Measurements from ENCODE around the gene R3HDM1.
A peak's percentile ranks its signal among the peaks of the same experiment; 100 is the strongest.

The R3HDM1 gene

DNA sequence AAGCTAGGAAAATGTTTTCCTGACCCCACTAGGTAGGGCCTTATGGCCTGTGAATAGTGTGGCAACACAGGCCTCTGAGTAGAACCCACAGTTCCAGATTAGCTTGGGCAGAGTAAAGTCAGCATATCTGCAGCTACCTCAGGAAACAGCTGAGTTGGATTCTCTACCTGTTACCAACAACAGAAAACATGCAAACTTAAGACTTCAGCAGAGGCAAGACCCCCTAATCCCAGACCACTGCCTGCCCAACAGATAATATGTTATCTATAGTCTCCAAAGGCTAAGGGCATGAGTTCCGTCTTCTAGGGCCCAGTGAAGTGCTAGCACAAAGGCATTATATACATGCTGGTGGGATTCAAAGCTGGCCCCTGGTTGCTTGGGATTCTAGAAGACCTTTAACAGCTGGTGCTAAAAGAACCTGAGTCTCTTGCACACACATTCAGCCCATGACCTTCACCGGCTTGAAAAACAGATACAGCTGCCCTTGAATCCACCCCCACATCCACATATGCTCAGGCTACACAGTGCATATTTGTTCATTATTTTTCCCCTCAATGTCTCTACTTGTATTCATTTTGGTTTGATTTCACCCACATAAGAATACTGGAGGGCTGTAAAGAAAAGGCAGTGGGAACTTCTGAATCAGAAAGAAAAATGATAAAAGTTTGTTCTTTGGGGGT lies 196.9 kb downstream of the R3HDM1 start:
- no peak for DNase-seq

GRCh38 chr2:135732561-135732960 lies 201.3 kb downstream of the R3HDM1 start:
- DNase-seq = no peak

GRCh38 chr2:135733045-135733444 lies 201.8 kb downstream of the R3HDM1 start:
- no peak for DNase-seq

DNA sequence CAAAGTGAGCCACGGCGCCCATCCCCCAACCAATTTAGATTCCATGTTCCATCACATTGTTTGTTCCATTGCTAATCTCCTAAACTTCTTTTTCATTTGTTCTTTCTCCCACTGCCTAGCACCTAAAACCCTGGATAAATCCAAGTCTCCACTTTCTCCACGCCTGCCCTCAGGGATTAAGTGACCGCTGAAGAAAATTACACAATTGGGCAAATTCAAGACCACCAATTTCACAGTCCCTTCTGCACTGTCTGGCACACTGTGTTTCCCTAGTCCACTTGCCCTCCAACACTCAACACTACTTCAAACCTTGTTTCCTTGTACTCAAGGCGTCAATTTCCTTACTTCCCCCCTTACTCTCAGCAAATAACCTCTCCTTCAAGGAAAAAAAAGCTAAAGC lies 205.3 kb downstream of the R3HDM1 start:
- no peak for DNase-seq

DNA sequence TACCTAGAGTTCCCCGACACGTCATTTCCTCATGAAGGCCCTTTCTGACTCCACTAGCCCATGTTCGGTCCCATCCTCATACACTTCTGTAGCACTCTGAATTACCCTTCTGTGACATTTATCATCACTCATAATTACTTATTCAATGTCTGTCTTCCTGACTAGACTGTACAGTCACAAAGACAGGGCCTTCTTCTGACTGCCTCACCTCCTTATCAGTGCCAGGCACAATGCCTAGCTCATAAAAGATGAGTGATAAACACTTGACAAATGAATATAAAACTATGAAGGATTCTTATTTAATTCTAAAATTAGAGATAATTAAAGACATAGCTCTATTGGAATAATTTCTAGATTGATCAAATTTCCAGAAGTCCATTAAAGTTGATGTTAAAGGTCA lies 208.9 kb downstream of the R3HDM1 start:
- DNase-seq = no peak

DNA sequence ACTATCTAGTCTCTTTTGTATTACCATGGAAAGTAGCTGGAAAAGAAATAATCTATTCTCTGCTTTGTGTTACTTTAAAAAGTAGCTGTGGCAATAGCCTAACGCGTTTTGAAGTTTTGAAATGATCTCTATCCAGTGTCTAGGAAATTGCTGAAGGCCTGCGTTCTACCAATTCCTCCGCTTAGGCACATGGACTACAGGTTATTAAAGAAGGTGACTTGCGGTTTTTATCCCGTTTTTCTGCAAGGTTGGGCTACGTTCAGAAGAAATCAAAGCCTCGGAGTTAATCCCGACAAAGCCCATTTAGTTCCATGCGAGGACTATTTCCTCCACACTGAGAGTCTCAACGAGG lies 209.7 kb downstream of the R3HDM1 start:
- DNase-seq = no peak

DNA sequence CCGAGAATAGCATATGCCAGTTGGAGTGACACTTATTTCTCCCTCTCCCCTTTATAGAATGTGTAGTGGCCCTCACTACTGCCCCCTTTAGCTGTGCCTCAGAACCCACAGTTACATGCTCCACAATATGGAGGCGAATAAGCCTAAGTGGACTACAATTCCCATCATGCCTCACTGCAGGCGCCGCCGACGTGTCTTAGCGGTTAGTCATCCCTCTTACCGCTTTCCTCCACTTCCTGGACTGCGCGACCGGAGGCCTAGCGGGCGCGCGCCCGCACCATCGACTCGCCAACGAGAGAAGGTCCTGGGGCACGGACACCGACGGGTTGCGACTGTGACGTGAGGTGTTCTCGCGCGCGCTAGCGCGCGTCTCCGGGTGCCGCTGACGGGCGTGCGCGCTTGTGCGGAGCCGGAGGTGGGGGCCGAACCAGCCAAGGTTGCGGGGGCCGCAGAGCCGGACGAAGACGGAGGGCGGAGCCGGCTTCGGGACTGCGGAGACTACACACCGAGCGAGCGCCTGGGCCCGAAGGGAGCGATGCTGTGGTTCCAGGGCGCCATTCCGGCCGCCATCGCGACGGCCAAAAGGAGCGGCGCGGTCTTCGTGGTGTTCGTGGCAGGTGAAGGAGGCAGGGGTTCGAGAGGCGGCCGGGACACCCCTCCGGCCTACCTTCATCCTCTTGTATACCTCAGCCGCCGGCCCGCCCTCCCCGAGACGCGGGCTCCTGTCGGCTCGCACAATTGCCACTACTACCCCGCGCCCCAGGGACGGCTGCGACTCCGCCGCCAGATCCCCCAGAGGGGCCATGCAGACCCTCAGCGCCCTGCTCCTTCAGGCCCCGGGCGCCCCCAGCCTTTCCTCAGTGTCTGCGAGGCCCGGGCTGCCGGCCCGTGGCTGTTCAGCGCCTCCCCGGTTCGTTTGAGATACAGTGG lies 210.4 kb downstream of the R3HDM1 start, which contains the start of gene UBXN4:
UBXN4 (plus strand) TSS at position 461 of the 930 bp plus-strand sequence; CDS start at position 536, 75 bp downstream.
- DNase-seq = peak; percentile 90 to 95

GRCh38 chr2:135742325-135742757 lies 211.1 kb downstream of the R3HDM1 start:
- DNase-seq = peak; percentile 4 to 22

DNA sequence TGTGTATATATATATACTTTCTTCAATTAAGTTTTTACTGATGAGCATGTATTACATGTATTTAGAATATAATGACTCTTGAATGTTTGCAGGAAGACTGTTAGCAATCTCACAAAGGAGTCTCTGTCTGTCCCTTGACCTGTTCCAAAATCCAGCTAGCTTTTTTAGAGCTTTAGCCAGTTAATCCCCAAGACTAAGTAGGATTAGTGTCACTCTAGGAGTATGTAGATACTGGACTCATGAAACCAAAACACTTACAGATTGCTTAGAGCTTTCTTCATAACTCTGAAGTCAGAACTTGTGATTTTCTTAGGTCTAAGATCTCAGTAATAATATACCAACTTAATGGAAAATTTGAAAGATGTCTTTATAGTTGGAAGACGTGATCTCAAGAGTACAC lies 212.6 kb downstream of the R3HDM1 start:
- DNase-seq = no peak

GRCh38 chr2:135744760-135745314 lies 213.6 kb downstream of the R3HDM1 start:
- peak; percentile 13 for DNase-seq

DNA sequence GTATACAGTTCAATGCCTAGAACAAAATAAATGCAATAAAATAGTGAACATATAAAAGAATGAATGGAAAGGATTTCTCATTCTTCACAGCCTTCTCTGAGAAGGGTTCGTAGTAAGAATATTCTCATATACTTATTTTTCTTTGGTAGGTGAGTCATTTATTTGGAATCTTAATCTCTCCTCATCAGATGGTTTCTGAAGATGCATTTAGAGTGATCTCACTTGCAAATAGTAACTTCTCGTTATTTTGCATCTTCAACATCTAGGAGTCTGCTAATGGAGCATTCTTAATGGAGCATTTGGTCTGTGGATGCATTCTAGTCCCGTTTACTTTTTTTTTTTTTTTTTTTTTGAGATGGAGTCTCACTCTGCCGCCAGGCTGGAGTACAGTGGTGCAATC lies 214.3 kb downstream of the R3HDM1 start:
- DNase-seq = no peak

GRCh38 chr2:135755573-135755972 lies 224.3 kb downstream of the R3HDM1 start:
- DNase-seq = no peak

GRCh38 chr2:135756692-135757091 lies 225.4 kb downstream of the R3HDM1 start:
- DNase-seq = no peak

DNA sequence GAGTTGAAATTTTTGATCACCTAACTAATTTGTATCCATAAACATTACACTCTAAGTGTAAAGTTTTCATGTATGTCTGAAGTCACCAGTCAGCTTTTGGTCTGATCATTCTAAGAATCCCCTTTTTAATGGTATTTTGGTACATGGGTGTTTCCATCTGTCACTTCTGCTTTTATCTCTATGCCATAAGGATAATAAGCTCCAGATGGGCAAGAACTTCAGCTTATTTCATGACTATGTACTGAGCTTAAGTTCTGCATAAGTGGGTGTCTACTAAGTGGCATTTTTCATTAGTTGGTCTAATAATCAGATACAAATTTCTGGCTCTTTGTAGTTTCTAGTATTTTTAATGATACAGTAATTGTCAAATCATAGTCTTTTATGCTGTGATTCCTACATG lies 230.7 kb downstream of the R3HDM1 start:
- DNase-seq = no peak

DNA sequence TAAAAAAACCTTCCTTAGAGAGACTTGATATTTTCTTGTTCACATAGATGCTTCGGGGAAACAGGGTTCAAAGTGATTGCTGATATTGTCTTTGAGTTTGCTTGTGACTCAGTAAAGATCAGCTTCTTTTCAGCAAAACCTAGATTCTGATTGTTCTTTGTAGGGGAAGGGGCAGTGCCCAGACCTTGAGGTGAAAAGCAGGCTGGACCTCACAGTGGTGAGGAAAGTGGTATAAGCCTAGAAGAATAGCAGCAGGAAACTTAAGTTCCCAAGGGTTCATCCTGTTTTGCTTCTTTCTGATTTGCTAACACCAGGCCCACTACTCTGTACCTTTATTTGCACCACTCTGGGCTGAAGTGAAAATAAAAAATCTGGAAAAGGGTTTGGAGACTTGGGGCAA lies 231.2 kb downstream of the R3HDM1 start:
- DNase-seq = no peak

DNA sequence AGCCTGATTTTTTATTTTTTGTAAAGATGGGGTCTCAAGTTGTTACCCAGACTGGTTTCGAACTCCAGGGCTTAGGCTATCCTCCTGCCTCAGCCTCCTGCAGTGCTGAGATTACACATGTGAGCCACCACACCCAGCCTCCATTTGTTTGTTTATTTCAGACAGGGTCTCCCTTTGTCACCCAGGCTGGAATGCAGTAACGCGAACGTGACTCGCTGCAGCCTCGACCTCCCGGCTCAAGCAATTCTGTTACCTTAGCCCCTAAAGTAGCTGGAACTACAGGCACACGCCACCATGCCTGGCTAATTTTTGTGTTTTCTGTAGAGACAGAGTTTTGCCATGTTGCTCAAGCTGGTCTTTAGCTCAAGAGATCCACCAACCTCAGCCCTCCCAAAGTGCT lies 237.6 kb downstream of the R3HDM1 start:
- DNase-seq = no peak

- no peak for DNase-seq
These were observed 242.0 kb downstream of the R3HDM1 start for GRCh38 chr2:135773319-135773718.

DNA sequence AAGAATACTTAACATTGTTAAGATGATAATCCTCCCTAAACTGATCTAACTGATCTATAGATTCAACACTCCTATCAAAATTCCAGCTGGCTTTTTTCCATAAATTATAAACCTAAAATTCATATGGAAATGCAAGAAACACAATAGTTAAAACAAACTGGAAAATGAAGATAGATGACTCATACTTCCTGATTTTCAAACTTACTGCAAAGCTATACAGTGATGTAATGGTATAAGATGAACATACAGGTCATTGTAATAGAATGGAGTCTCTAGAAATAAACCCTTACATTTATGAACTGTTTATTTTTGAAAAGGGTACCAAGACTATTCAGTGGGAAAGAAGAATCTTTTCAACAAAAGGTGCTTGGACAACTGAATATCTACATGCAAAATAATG lies 242.6 kb downstream of the R3HDM1 start:
- DNase-seq = no peak

Data from activated CD4-positive, alpha-beta T cell treated with anti-CD3 and anti-CD28 coated beads, Interleukin-2, amount 50 U/mL, for 4 hours (primary cell).